ENCODE results near the gene CCDC12.

GRCh38 chr3:46984591-46985459 lies 8.3 kb upstream of the CCDC12 start:
- TF ChIP-seq CTCF (IDR thresholded peaks at IDR 0.05; ENCODE audit: low read depth, low read length) (no peak), MAX (IDR thresholded peaks at IDR 0.05; ENCODE audit: low read depth, low read length) (no peak), POLR2A (IDR thresholded peaks at IDR 0.05; ENCODE audit: extremely low read depth, insufficient read length) (no peak)
